HG03457 (cell line): Measurements from ENCODE around the gene CPAMD8.
"Not testable (repeated sequence)": the region's sequence is repeated elsewhere in the genome, so short reads cannot be mapped to it uniquely, and the experiment has no call there.

ENCODE experiments used
- ATAC-seq: cut with Tn5 transposase; IDR thresholded peaks from one replicate; pipeline ENCODE4 v1.9.1; 2021; ENCODE audit warnings: moderate number of reproducible peaks; ENCODE audit not compliant: unreplicated experiment

Gene CPAMD8

DNA sequence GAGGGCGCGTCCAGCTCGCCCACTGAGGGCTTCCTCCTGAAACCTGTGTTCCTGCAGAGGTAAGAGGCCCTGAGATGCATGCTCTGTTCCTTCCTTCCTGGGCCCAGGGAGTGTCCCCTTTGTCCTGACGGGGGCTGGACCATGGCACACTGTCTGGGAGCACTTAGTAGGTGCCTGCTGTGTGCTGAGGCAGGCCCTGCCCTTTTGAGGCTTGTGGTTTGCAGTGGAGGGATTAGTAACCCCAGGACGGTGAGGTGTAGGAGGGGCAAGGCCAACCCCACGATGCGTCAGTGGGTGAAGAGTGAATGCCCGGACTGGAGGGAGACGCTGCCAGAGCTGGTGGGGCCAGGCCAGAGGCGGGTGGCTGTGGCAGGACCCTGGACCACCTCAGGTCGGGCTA, 149.0 kb downstream of the CPAMD8 start:
- no peak for ATAC-seq

GRCh38 chr19:16876904-16877361, 149.7 kb downstream of the CPAMD8 start:
- no peak for ATAC-seq

DNA sequence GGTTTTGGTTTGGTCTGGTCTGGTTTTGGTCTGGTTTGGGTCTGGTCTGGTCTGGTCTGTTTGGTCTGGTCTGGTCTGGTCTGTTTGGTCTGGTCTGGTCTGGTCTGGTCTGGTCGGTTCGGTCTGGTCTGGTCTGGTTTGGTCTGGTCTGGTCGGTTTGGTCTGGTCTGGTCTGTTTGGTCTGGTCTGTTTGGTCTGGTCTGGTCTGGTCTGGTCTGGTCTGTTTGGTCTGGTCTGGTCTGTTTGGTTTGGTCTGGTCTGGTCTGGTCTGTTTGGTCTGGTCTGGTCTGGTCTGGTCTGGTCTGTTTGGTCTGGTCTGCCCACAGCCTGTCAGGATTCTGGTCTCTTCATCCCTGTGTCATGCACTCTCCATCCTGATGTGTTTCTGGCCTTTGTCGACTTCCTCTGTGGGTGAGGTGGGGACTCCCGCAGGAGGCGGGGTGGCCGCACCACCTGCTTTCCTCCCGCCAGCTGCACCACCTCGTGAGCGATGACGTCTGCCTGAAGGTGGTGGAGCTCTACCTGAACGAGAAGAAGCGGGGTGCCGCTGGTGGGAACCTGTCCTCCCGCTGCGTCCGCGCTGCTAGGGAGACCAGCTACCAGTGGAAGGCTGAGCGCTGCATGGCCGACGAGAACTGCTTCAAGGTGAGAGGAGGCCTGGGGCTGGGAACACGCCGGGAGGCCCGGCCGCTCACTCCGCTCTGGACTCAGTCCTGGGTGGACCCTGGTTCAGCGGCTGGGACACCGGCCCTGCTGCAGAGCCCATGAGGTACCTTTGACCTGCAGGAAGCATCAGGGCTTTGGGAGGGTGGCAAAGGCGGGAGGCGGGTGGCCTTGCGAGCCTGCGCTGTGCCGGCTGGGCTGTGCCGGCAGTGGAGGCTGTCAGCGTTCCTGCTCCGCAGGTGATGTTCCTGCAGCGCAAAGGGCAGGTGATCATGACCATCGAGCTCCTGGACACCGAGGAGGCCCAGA, 150.7 kb downstream of the CPAMD8 start:
- no peak for ATAC-seq

DNA sequence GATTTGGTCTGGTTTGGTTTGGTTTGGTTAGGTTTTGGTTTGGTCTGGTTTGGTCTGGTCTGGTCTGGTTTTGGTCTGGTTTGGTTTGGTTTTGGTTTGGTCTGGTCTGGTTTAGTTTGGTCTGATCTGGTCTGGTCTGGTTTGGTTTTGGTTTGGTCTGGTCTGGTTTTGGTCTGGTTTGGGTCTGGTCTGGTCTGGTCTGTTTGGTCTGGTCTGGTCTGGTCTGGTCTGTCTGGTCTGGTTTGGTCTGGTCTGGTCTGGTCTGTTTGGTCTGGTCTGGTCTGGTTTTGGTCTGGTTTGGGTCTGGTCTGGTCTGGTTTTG, 151.7 kb downstream of the CPAMD8 start:
- ATAC-seq, result not testable (repeated sequence)

- ATAC-seq, result no peak
These were observed 152.2 kb downstream of the CPAMD8 start for GRCh38 chr19:16874250-16874977.

DNA sequence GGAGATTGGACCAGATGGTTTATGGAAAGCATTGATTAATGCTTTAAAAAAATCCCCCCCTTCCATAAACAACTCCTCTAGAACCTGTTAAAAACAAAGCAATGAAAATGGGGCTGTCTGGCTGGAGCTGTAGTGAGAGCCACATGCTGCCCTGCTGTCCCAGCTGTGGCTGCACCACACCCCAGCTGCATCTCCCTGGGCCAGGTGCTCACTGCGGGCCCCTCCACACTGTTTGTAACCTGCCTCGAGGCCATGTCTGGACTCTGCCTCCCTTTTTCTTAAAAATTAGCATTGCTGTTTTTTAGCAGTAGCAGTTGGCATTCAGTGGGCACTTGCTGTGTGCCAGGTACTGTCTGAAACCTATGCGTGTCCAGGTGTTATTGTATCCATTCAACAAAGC, 153.0 kb downstream of the CPAMD8 start:
- ATAC-seq, result no peak

- no peak for ATAC-seq
These were observed 153.9 kb downstream of the CPAMD8 start for GRCh38 chr19:16872728-16873127.

DNA sequence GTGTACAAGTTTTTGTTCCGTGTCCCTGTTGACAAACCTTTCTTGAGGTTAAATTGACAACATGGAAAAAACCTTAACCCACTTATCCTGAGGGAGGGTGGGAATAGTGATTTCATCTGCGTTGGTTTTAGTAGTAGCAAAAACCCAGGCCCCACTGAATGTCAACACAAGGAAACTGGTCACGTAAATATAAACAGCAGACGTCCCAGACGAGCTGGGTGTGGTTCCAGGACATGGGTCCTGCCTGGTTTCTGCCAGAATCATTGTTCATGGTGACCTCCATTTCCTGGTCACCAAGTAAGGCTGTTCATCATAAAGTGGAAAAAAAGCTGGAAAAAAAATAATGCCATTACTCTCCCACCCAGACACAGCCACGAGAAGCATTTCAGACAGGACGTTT, 154.7 kb downstream of the CPAMD8 start:
- ATAC-seq, result no peak

DNA sequence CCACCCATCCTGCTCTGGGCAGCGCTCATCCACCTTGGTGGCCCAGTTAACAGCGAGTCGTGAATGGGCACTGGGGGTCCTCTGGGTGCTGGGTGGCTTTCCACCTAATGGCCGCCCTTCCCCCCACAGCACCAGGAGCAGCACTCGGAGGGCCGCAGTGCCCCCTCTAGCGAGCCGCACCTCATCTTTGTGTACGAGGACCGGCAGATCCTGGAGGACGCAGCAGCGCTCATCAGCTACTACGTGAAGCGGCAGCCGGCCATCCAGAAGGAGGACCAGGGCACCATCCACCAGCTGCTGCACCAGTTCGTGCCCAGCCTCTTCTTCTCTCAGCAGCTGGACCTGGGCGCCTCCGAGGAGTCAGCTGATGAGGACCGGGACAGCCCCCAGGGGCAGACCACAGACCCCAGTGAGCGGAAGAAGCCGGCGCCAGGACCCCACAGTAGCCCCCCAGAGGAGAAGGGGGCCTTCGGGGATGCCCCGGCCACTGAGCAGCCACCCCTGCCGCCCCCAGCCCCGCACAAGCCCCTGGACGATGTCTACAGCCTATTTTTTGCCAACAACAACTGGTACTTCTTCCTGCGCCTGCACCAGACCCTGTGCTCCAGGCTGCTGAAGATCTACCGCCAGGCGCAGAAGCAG, 157.2 kb downstream of the CPAMD8 start:
- ATAC-seq, result no peak

- no peak for ATAC-seq
These were observed 158.0 kb downstream of the CPAMD8 start for GRCh38 chr19:16868423-16869130.

DNA sequence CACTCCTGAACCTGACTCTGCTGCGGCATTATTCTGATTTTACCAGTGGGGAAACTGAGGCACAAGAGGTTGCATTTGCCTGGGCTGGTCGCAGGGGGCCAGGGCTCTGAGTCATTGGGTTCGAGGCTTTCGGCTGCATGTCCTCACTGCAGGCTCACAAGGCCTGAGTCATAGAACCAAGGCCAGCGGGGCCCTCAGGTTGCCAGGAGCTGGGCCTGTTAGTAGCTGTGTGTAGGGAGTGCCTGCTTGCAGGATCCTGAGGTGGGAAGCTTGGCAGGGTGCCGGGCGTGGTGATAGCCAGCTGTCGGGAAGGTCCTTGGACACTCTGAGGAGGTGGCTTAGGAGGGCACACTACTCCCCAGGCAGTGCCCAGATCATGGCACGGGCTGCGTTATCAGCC, 159.4 kb downstream of the CPAMD8 start:
- no peak for ATAC-seq

DNA sequence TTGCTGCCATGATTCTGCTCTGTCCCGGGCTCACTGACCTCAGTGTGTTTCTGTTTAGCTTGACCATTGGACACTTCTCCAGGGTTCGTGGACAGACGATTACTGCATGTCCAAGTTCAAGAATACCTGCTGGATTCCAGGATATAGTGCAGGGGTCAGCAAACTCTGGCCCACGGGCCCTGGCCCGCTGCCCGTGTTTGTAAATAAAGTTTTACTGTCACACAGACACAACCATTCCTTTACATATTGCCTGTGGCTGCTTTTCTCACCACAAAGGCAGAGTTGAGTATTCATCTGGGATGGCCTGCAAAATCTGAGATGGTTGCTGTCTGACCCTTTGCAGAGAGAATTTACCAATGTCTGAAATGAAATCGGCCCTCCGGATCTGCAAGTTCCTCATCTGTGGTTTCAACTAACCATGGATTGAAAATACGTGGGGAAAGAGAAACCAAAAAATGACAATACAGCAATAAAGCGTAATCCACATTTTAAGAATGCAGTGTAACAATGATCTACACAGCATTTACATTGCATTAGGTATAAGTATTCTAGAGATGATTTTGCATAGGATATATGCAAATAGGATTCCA, 163.7 kb downstream of the CPAMD8 start:
- no peak for ATAC-seq

GRCh38 chr19:16861834-16862233, 164.8 kb downstream of the CPAMD8 start:
- ATAC-seq, result no peak

DNA sequence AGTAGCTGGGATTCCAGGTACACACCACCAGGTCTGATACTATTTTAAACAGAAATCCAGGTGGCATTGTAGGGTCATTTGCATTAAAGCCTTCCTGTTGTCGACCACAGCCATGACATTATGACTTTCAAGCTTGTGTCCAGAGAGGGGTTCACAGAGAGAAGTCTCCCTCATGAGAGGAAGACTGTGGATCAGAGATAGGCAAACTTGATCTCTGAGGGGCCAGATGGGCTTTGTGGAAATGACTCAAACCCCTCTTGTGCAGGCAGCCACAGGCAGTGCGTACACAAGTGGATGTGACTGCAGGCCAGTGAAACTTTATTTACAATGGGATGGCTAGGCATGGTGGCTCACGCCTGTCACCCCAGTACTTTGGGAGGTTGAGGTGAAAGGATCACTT, 165.6 kb downstream of the CPAMD8 start:
- no peak for ATAC-seq

DNA sequence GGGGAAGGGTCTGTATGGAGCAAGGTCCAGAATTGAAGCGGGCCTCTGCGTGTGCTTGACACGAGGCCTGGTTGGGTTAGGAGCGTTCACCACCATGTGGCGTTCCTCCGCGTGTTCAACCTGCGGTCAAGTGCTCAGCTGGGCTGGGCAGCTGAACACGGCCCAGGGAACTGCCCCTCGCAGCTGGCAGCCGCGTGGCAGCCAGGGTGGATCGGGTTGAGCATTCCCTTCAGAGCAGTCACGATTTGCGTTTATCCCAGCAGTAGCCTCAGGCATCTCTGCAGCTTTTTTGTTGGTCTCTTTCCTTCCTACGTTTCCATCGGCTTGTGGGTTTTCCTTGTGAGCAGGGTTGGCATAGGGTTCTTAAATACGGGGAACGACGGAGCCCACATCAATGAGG, 166.5 kb downstream of the CPAMD8 start:
- no peak for ATAC-seq

DNA sequence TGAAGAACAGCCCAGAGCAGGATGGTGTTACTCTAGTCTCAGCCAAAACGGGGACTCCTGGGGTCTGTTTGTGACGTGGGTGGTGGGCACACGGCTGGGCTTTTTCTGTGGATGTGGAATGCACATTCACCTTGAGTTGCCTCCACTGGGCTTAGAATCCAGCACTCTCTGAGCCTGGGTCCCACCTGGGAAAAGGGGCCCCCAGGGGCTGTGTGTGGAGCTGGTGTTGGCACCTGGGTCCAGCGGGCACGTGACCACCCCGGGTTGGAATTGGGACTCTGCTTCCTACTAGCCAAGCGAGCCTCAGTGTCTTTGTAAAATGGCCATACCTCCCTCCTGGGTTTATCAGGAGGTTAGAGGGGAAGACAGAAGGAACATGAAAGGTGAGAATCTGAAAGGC, 167.0 kb downstream of the CPAMD8 start:
- no peak for ATAC-seq

GRCh38 chr19:16856091-16856490, 170.5 kb downstream of the CPAMD8 start:
- ATAC-seq, result no peak

DNA sequence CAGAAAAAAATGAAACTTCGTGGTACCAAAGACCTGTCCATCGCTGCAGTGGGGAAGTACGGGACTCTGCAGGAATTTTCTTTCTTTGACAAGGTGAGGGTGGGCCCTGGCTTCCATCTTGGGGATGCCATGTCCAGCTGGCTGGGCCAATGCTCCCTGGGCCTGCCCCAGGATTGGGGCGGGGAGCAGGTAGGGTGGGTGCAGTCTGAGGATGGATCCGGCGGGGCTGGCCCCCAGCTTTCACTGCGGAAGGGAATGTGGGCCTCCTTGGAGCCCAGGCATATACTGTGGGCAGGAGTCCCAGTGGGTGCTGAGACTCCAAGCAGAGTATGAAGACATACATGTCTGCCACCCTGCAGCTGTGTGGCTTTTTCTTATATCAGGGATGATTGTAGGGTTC, 173.5 kb downstream of the CPAMD8 start:
- no peak for ATAC-seq

DNA sequence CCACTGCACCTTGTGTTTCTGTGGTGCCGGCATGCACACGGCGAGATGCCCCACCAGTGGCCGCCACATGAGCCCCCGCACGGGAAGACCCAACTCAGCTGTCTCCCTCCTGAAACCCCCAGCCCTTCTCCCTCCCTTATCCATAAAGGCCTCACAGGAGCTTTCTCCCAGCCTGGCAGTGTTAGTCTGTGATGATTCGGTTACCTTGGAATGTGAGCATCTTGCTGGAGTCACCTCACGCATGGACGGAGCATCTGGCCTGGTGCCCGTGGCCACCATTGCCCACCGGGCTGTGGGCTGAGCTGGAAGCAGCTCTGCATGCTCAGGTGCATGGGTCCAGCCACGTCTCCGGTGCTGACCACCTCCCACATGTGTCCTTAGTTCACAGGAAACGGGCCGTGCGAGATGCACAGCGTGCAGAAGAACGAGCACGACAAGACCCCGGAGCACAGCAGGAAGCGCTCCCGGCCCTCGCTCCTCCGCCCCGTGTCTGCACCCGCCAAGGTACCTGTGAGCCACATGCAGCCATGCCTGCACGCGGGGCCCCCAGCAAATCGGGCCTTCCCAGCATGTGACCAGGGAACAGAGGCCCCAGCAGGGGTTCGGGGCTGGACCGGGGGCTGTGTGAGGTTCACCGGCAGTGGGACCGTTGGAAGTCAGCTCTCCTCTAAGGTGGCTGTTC, 175.4 kb downstream of the CPAMD8 start:
- ATAC-seq, result no peak

DNA sequence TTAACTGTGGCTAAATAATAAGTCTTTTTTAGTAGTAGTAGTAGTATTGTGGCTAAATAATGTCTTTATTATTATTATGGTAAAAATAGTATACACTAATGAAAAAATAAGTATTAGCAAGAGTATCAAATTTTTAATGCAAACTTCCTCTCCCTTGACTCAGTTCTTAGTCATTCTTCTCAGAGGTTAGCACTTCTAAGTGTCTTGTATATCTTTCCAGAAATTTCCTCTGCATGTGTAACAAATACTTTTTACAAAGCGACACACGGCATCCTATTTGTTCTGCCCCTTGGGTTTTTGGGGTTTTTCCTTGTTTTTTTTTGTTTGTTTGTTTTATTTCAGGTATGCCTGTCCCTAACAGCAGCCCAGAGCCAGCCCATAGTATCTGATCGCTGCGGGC, 176.5 kb downstream of the CPAMD8 start:
- ATAC-seq, result no peak
